GM23338 (cell line): ENCODE measurements around the gene HCLS1. TPM values are rescaled to one million over a fixed set of nuclear protein-coding genes. Genes with fewer than 3 reads are reported as not detected.

ENCODE experiments used
- ATAC-seq: fragments of 200-7000 bp; cut with Tn5 transposase; 3 replicates; pipeline ENCODE4 v1.9.1; 2020
- DNase-seq: peaks from one replicate; pipeline ENCODE4 v3.0.0-alpha.2; 2015; ENCODE audit warnings: low spot score
- H2AFZ ChIP-seq: fragments of 200-600 bp; sonication (generic); 2 replicates; pipeline ENCODE4 v1.8.0; 2016; ENCODE audit warnings: antibody characterized with exemption, mild to moderate bottlenecking, moderate library complexity
- H3F3A ChIP-seq: fragments of 200-600 bp; sonication (generic); replicated peaks from 2 replicates; pipeline ENCODE4 v1.8.0; 2017; ENCODE audit warnings: antibody characterized with exemption, mixed run types, low read depth
- H3K27ac ChIP-seq: fragments of 200-600 bp; sonication (generic); 2 replicates; pipeline ENCODE4 v1.6.1; 2016; ENCODE audit warnings: low read depth
- H3K27me3 ChIP-seq: fragments of 200-600 bp; sonication (generic); 2 replicates; pipeline ENCODE4 v1.8.0; 2016; ENCODE audit warnings: mild to moderate bottlenecking, mixed run types, moderate library complexity; ENCODE audit not compliant: insufficient read depth
- H3K36me3 ChIP-seq: fragments of 200-600 bp; sonication (generic); 2 replicates; pipeline ENCODE4 v1.8.0; 2016; ENCODE audit warnings: mild to moderate bottlenecking; ENCODE audit not compliant: insufficient read depth
- H3K4me1 ChIP-seq: fragments of 200-600 bp; sonication (generic); 2 replicates; pipeline ENCODE4 v1.8.0; 2016; ENCODE audit warnings: mild to moderate bottlenecking, moderate library complexity; ENCODE audit not compliant: insufficient read depth
- H3K4me2 ChIP-seq: fragments of 200-600 bp; sonication (generic); 2 replicates; pipeline ENCODE4 v1.7.1; 2017; ENCODE audit warnings: mixed run types
- H3K4me3 ChIP-seq: fragments of 200-600 bp; sonication (generic); 2 replicates; pipeline ENCODE4 v1.6.1; 2016; ENCODE audit warnings: mixed run types
- H3K79me2 ChIP-seq: fragments of 200-600 bp; sonication (generic); replicated peaks from 2 replicates; pipeline ENCODE4 v1.8.0; 2017; ENCODE audit warnings: mild to moderate bottlenecking; ENCODE audit not compliant: insufficient read depth
- H3K9me2 ChIP-seq: fragments of 200-600 bp; sonication (generic); 2 replicates; pipeline ENCODE4 v1.8.0; 2017; ENCODE audit not compliant: insufficient read depth
- H4K20me1 ChIP-seq: fragments of 200-600 bp; sonication (generic); replicated peaks from 2 replicates; pipeline ENCODE4 v1.8.0; 2017; ENCODE audit warnings: mild to moderate bottlenecking; ENCODE audit not compliant: insufficient read depth
- H3K27ac Mint-ChIP-seq: 2 replicates; pipeline ENCODE4 v1.8.0; 2020; ENCODE audit warnings: inconsistent platforms, mild to moderate bottlenecking, moderate library complexity, mixed read lengths
- H3K27me3 Mint-ChIP-seq: 3 replicates; pipeline ENCODE4 v1.8.0; 2022; ENCODE audit warnings: low read depth, mild to moderate bottlenecking, moderate library complexity, mixed read lengths, inconsistent platforms; ENCODE audit not compliant: insufficient read depth, poor library complexity
- H3K36me3 Mint-ChIP-seq: 3 replicates; pipeline ENCODE4 v1.8.0; 2021; ENCODE audit warnings: low read depth, mild to moderate bottlenecking, inconsistent platforms, moderate library complexity, mixed read lengths
- H3K4me1 Mint-ChIP-seq: 3 replicates; pipeline ENCODE4 v1.8.0; 2020; ENCODE audit warnings: mild to moderate bottlenecking, inconsistent platforms, mixed read lengths
- H3K4me3 Mint-ChIP-seq: 3 replicates; pipeline ENCODE4 v1.8.0; 2021; ENCODE audit warnings: moderate library complexity, mild to moderate bottlenecking, inconsistent platforms, mixed read lengths
- H3K9me3 Mint-ChIP-seq: 3 replicates; pipeline ENCODE4 v1.8.0; 2020; ENCODE audit warnings: moderate library complexity, mild to moderate bottlenecking, inconsistent platforms, mixed read lengths
- CREB1 ChIP-seq: fragments of 250-450 bp; sonication (Bioruptor Pico); IDR thresholded peaks from 2 replicates; pipeline ENCODE4 v1.5.0; 2020; ENCODE audit warnings: low read depth, mild to moderate bottlenecking, moderate library complexity
- CTCF ChIP-seq, 2 experiments: fragments of 200-600 bp in 1 of 2; sonication (generic) in 1 of 2; conservative IDR thresholded peaks; 2 replicates each; pipeline versions ENCODE4 v1.5.1 to v1.6.1; 2016 to 2017; ENCODE audit warnings: antibody characterized with exemption in 2 of 2, low read depth in 2 of 2, mild to moderate bottlenecking in 2 of 2, moderate library complexity in 1 of 2
- ETS1 ChIP-seq: IDR thresholded peaks from 2 replicates; pipeline ENCODE4 v1.6.1; 2016; ENCODE audit warnings: antibody characterized with exemption
- EZH2phosphoT487 ChIP-seq: fragments of 200-600 bp; sonication (generic); IDR thresholded peaks from one replicate; pipeline ENCODE4 v1.8.1; 2018; ENCODE audit warnings: antibody characterized with exemption; ENCODE audit not compliant: unreplicated experiment
- JUNB ChIP-seq: IDR thresholded peaks from one replicate; pipeline ENCODE4 v1.6.1; 2016; ENCODE audit warnings: antibody characterized with exemption; ENCODE audit not compliant: unreplicated experiment
- NANOG ChIP-seq: IDR thresholded peaks from 2 replicates; pipeline ENCODE4 v1.6.1; 2016; ENCODE audit warnings: antibody characterized with exemption, borderline replicate concordance
- POLR2AphosphoS5 ChIP-seq: IDR thresholded peaks from 2 replicates; pipeline ENCODE4 v1.6.1; 2016; ENCODE audit warnings: antibody characterized with exemption, low read depth
- REST ChIP-seq: IDR thresholded peaks from one replicate; pipeline ENCODE4 v1.6.1; 2018; ENCODE audit warnings: antibody characterized with exemption; ENCODE audit not compliant: unreplicated experiment
- STAT1 ChIP-seq: IDR thresholded peaks from one replicate; pipeline ENCODE4 v1.6.1; 2016; ENCODE audit warnings: antibody characterized with exemption; ENCODE audit not compliant: unreplicated experiment
- ZNF114 ChIP-seq: fragments of 250-450 bp; sonication (Bioruptor Pico); IDR thresholded peaks from 2 replicates; pipeline ENCODE4 v1.5.0; 2020; ENCODE audit warnings: mild to moderate bottlenecking, moderate library complexity
- ZNF331 ChIP-seq: fragments of 250-450 bp; sonication (Bioruptor Pico); IDR thresholded peaks from 2 replicates; pipeline ENCODE4 v1.5.0; 2020; ENCODE audit warnings: low read depth, mild to moderate bottlenecking, moderate library complexity
- polyA plus RNA-seq: library from polyadenylated mRNA; unstranded; fragments of >200 nt; fragmentation: Nextera tagmentation; extraction: Ambion mirVana; gene quantifications from 2 replicates; pipeline ENCODE4 v1.2.1, GENCODE V29; 2016
- total RNA-seq: library from RNA; depleted of rRNA; stranded (reverse); fragments of >200 nt; shearing (Covaris generic); gene quantifications from 2 replicates; pipeline ENCODE4 v1.2.3, GENCODE V29; 2014

Gene HCLS1
- total and polyA plus RNA-seq, 2 experiments from 2014 or later, result 0.66 to 1.1 TPM

DNA sequence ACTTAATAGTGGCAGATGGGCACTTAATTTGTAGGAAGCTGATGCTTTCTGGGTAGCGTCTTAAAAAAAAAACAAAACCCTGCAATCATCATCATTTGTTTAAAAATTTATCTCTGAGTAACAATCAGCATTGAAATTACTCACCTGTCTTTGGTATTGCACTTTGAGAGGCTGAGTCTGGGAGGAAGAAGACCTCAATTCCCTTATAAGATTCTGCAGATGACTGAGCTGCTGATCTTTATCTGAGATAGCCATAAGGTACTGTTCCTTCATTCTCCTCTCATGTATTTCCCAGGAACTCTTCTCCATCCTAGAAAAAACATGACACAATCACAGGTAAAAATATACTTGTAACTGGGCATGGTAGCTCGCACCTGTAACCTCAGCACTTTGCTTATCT is 16.4 kb upstream of the HCLS1 start:
- no peak overlapping the region for H3K27ac Mint-ChIP-seq
- no peaks in the 10 kb centered on the region for H3K27me3 Mint-ChIP-seq
- Histone ChIP-seq H2AFZ (no peak overlapping the region), H3K79me2 (no peaks in the 10 kb centered on the region), H3K4me3 (no peak overlapping the region), H4K20me1 (no peaks in the 10 kb centered on the region), H3F3A (no peaks in the 10 kb centered on the region), H3K27me3 (no peaks in the 10 kb centered on the region), H3K36me3 (peaks cover 4% of the 10 kb centered on the region), H3K9me2 (no peaks in the 10 kb centered on the region), H3K27ac (no peak overlapping the region), H3K4me1 (no peaks in the 10 kb centered on the region), H3K4me2 (no peak overlapping the region)
- DNase-seq (no peak), ATAC-seq (no peak)
- no peaks in the 10 kb centered on the region for H3K9me3 Mint-ChIP-seq
- H3K4me1 Mint-ChIP-seq, result no peaks in the 10 kb centered on the region
- TF ChIP-seq EZH2phosphoT487 (no peak), ZNF331 (no peak), POLR2AphosphoS5 (no peak), REST (no peak), CTCF (conservative IDR thresholded peaks at IDR 0.05; ENCODE audit: low read depth in 2 of 2) (no peak), STAT1 (no peak), JUNB (no peak), ZNF114 (no peak), ETS1 (no peak), CREB1 (CRISPR knock-in tag) (no peak)
- H3K4me3 Mint-ChIP-seq, result no peak overlapping the region
- peaks cover 33% of the 10 kb centered on the region for H3K36me3 Mint-ChIP-seq

DNA sequence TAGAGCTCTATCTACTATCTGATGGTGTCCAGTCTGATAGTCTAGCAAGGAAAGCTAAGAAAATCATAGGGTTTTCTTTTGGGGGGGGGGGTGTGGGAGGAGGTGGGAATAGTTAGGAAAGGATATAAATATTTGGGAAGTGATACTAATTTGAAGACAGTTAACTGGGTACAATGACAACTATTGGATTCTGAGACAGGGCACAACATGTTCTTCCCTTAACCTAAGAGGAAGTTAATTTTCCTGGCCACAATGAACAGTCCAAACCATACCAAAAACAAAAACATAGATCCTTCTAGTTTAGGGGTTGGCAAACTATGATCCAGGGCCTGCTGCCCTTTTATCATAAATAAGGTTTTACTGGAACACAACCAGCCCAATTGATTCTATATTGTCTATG is 10.0 kb upstream of the HCLS1 start:
- Histone ChIP-seq H3K9me2 (no peaks in the 10 kb centered on the region), H2AFZ (no peak overlapping the region), H3K27ac (no peak overlapping the region), H3K4me1 (no peaks in the 10 kb centered on the region), H4K20me1 (0 out of 2 replicates have a peak, but pooled peaks cover 3% of the 10 kb centered on the region), H3K27me3 (no peaks in the 10 kb centered on the region), H3K4me2 (no peak overlapping the region), H3K36me3 (peaks cover 19% of the 10 kb centered on the region), H3K79me2 (no peaks in the 10 kb centered on the region), H3F3A (no peaks in the 10 kb centered on the region), H3K4me3 (no peak overlapping the region)
- Mint-ChIP-seq H3K4me1 (no peaks in the 10 kb centered on the region), H3K36me3 (peaks cover 32% of the 10 kb centered on the region), H3K27me3 (no peaks in the 10 kb centered on the region), H3K27ac (no peak overlapping the region), H3K4me3 (no peak overlapping the region), H3K9me3 (no peaks in the 10 kb centered on the region)
- ATAC-seq, result no peak
- no peak for DNase-seq
- TF ChIP-seq ETS1 (no peak), REST (no peak), ZNF114 (no peak), CTCF (conservative IDR thresholded peaks at IDR 0.05; ENCODE audit: low read depth in 2 of 2) (no peak), NANOG (no peak), ZNF331 (no peak), POLR2AphosphoS5 (no peak), STAT1 (no peak), EZH2phosphoT487 (no peak)
